Left ventricle myocardium inferior (tissue), 1 donor: ENCODE measurements around the gene SPOPL. TPM values are rescaled to one million over a fixed set of nuclear protein-coding genes. Genes with fewer than 3 reads are reported as not detected.

Source experiments
- DNase-seq: peaks from one replicate; pipeline ENCODE4 v3.0.0-alpha.2; 2020
- H3K27ac ChIP-seq: fragments of 200-600 bp; replicated peaks from 2 replicates; pipeline ENCODE4 v1.8.0; 2021
- H3K27me3 ChIP-seq: fragments of 200-600 bp; 2 replicates; pipeline ENCODE4 v1.8.0; 2021; ENCODE audit warnings: low read depth
- H3K36me3 ChIP-seq: fragments of 200-600 bp; 2 replicates; pipeline ENCODE4 v1.8.0; 2021
- H3K4me1 ChIP-seq: fragments of 200-600 bp; 2 replicates; pipeline ENCODE4 v1.8.0; 2021
- H3K4me3 ChIP-seq: fragments of 200-600 bp; 2 replicates; pipeline ENCODE4 v1.8.0; 2021; ENCODE audit warnings: mild to moderate bottlenecking, moderate library complexity
- H3K9me3 ChIP-seq: fragments of 200-600 bp; replicated peaks from 2 replicates; pipeline ENCODE4 v1.8.0; 2021
- intact Hi-C: fragments of 100-400 bp; cut with micrococcal nuclease; formaldehyde crosslinking; loops from one replicate; pipeline ENCODE4 v1.11.0; 2022
- total RNA-seq: library from RNA; stranded (reverse); fragmentation: NEBNext Ultra II Directional; extraction: Animal tissue kit (Norgen Biotek cat#: 25700); gene quantifications from one replicate; pipeline ENCODE4 v1.2.1, GENCODE V29; 2021
- TF ChIP-seq, protein P1 (sequence below): fragments of 200-600 bp; IDR thresholded peaks from 2 replicates; pipeline ENCODE4 v1.8.0; 2021; ENCODE audit warnings: antibody characterized with exemption, mild to moderate bottlenecking, borderline replicate concordance
- donor health status: DM: no; HTN: yes; CAD: no; lungs with severe emphysema.

The SPOPL gene
- total RNA-seq, 1 donor from 2014 or later: 13.5 TPM

DNA sequence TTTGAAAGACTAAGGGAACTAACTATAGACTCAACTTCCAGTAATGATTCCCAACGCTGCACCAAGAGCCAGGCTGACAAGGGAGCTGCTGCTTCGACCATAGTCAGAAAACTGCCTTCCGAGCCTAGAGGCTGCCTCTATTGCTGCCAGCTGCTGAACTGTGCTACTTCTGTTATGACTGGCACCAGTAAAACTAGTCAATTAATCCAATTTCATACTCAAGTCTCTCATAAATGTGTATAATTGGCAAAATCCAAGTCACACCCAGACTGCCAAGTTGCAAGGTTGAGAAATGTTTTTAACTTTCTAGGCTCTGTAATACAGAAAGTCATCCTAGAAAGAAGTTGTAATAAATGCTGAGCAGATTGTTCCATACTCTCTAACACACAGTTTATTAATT lies 117.4 kb downstream of the SPOPL start:
- H3K27me3 ChIP-seq: no peaks in the 10 kb centered on the region
- no peaks in the 10 kb centered on the region for H3K4me1 ChIP-seq
- H3K36me3 ChIP-seq: no peaks in the 10 kb centered on the region
- H3K27ac ChIP-seq: no peak overlapping the region
- TF ChIP-seq, protein P1, sequence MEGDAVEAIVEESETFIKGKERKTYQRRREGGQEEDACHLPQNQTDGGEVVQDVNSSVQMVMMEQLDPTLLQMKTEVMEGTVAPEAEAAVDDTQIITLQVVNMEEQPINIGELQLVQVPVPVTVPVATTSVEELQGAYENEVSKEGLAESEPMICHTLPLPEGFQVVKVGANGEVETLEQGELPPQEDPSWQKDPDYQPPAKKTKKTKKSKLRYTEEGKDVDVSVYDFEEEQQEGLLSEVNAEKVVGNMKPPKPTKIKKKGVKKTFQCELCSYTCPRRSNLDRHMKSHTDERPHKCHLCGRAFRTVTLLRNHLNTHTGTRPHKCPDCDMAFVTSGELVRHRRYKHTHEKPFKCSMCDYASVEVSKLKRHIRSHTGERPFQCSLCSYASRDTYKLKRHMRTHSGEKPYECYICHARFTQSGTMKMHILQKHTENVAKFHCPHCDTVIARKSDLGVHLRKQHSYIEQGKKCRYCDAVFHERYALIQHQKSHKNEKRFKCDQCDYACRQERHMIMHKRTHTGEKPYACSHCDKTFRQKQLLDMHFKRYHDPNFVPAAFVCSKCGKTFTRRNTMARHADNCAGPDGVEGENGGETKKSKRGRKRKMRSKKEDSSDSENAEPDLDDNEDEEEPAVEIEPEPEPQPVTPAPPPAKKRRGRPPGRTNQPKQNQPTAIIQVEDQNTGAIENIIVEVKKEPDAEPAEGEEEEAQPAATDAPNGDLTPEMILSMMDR: no peak
- no peak for DNase-seq
- no peak overlapping the region for H3K4me3 ChIP-seq
- intact Hi-C loops: no loop called here
- H3K9me3 ChIP-seq: no peaks in the 10 kb centered on the region

DNA sequence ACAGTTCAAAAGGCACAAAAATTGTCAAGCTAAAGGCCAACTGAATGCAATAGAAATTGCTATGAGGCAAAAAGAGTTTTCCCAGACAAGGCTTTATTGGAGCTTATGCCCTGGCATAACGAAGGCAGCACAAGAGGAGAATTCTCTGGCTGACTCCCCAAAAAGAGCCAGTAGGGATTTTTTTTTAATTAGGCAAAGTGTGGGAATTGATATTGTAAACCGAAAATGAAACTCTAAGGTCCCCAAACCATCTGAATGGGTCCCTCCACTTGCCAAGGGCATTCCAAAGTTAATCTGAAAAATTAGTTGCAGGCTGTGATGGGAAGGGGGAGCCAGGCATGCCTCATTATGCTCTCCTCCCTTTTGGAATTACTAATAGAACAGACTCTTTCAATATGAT lies 118.9 kb downstream of the SPOPL start:
- DNase-seq: no peak
- H3K4me1 ChIP-seq: no peaks in the 10 kb centered on the region
- intact Hi-C loops: no loop called here
- no peaks in the 10 kb centered on the region for H3K9me3 ChIP-seq
- H3K27me3 ChIP-seq: no peaks in the 10 kb centered on the region
- TF ChIP-seq, protein P1: no peak
- H3K36me3 ChIP-seq: no peaks in the 10 kb centered on the region
- no peak overlapping the region for H3K4me3 ChIP-seq
- no peak overlapping the region for H3K27ac ChIP-seq

DNA sequence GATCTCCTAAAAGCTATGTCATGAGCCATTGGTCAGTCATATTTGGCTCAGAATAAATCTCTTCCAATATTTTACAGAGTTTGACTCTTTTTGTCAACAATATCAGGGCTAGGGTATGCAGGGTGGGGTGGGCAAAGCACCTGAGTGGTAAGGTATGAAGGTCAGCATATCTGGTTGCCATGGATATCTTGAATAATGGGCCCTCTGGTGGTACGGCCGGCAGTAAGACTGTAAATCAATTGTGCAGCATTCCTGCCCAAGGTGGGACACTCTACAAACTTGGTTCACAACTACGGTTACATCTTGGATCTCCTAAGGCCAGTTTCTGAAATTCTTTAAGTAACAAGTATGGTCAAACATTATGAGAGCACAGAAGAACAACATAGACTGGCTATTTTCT lies 119.6 kb downstream of the SPOPL start:
- no peak for DNase-seq
- H3K36me3 ChIP-seq: no peaks in the 10 kb centered on the region
- H3K27ac ChIP-seq: no peak overlapping the region
- H3K4me1 ChIP-seq: no peaks in the 10 kb centered on the region
- H3K4me3 ChIP-seq: no peak overlapping the region
- no peaks in the 10 kb centered on the region for H3K9me3 ChIP-seq
- no peaks in the 10 kb centered on the region for H3K27me3 ChIP-seq
- intact Hi-C loops: no loop called here
- TF ChIP-seq, protein P1: no peak

DNA sequence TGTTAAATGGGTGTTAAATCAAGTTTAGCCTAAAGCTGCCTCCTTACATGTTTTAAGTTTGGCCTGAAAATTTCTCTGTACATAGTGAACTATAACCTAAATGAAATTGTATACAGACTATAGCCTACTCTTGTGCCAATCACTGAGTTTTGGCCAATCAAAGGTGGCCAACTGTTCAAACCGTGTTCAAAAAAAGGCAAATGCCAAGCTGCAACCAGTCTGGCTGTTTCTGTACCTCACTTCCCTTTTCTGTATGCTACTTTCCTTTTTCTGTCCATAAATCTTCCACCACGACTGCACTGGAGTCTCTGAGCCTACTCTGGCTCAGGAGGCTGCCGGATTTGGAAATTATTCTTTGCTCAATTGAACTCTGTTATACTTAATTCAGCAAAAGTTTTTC lies 121.0 kb downstream of the SPOPL start:
- intact Hi-C loops: no loop called here
- TF ChIP-seq, protein P1: no peak
- Histone ChIP-seq H3K27me3 (no peaks in the 10 kb centered on the region), H3K27ac (no peak overlapping the region), H3K9me3 (no peaks in the 10 kb centered on the region), H3K4me1 (no peaks in the 10 kb centered on the region), H3K4me3 (no peak overlapping the region), H3K36me3 (no peaks in the 10 kb centered on the region)
- DNase-seq: no peak
